Right hindlimb (tissue), 1 donor: Measurements from ENCODE around the gene THBS2.
"Not testable (repeated sequence)": the region's sequence is repeated elsewhere in the genome, so short reads cannot be mapped to it uniquely, and the experiment has no call there.

Source experiments
- DNase-seq: peaks from one replicate; pipeline ENCODE4 v3.0.0-alpha.2; 2018

The THBS2 gene

DNA sequence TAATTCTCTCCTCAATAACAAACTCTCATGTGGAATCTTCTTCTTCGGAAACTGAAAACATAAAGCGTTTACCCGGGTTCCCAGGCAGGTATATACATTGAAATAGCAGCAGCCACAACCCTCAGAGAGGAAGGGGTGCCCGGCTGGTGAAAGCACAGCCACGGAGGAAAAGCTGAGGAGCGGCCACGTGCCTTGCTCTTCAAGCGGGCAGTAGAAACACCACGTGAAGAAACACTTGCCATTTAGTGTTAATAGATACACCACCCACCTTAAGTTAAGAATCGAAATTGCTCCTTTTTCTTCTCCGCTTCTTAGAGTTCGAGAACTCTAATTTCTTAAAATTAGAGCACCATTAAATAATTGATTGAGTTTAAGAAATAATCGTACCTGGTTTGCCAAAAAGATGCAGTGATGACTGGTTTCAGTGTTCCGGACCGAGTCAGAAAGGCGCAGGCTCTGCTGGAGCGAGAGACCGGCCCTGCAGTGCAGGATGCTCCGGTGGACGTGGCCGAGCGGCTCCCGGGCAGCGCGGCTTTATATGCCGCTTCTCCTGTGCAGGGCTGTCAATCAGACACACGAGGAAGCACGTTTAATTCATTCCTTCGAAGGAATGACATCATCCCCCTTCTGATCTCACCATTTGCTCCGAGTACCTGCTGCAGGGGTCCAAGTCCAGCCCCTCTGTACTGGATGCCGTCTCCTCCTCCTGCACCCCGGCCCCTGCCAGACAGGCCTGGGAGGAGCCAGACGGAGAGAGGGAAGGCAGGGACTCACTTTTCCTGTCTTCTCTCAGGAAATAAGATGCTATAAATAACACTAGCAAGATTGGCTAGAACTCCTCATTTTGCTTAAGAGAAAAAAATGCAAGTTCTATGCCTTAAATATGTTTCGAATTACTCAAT is at the start of gene THBS2:
Gene THBS2, minus strand, starts transcription at position 510 of the 902 bp plus-strand sequence. CDS start 3,062 bp downstream, outside the sequence.
- DNase-seq: peak; percentile 96

DNA sequence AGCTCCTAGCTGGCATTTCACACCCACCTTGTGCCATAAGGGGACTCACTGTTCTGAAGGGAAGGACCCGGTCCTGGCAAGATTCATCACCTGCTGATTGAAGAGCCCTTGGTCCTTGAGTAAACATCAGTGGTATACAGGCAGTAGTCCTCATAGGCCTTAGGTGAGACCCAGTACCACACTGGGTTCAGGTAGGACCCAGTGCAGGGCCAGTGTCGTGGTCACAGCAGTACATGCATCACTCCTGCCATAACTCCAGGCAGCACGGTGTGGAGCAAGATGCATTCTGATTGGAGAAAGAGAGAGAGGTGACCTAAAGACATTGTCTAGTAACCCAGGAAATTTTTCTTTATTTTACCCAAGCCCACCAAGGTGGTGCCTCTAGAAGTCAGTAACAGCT is 49.1 kb upstream of the THBS2 start:
- DNase-seq: no peak

DNA sequence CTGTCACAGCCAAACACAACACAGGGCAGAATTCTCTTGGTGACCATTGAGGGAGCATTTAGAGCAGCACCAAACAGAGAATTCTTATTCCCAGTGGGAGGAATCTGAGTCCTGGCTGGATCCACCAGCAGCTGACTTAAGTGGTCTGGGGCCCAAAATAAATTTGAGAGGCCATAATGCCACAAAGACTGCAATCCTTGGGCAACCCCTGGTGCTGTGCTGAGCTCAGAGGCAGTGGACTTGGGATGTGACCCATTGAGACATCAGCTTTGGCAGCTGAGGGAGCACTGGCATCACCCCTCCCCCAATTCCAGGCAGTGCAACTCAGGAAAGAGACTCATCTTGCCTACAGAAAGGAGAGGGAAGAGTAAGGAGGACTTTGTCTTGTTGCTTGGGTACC is 48.6 kb upstream of the THBS2 start:
- no peak for DNase-seq

DNA sequence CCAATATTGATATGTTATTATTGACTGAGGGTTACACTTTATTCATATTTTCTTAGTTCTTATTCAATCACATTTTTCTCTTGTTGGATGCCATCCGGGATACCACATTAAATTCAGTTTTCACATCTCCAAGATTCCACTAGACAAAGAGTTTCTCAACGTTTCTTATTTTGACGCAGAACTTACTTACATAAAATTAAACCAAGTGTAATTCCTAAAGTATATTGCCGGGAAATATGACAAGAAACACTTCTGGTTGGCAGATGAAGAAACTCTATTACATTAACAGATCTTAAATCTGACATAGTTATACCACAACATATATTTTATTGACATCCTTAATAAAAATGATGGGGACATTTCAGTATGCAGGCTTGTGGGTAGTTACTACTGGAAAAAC is 47.3 kb upstream of the THBS2 start:
- no peak for DNase-seq

DNA sequence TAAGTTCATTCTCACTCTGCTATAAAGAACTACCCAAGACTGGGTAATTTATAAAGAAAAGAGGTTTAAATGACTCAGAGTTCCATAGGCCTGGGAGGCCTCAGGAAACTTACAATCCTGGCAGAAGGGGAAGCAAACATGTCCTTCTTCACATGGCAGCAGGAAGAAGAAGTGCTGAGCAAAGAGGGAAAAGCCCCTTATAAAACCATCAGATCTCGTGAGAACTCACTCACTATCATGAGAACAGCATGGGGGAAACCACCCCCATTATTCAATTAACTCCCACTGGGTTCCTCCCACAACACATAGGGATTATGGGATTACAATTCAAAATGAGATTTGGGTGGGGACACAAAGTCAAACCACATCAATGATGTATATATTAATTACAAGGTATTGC is 45.0 kb upstream of the THBS2 start:
- DNase-seq: not testable (repeated sequence)

DNA sequence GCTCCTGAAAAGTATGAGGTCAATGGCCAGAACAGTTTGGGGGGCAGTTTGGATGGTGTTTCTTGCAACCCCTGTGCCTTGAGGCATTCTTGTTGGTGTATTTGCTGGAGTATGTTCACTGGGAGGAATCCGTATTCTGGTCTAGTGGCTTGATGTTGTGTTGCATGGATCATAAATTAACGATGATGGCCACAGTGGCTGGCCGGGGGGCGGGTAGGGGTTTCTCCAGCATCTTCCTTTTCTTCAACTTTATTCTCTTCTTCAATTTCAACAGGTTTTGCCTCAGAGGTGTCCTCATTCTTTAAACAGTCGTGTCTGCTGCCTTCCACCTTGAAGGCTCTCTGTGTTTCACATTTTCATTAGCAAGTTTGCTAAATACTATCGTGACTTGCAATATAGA is 43.0 kb upstream of the THBS2 start:
- no peak for DNase-seq

DNA sequence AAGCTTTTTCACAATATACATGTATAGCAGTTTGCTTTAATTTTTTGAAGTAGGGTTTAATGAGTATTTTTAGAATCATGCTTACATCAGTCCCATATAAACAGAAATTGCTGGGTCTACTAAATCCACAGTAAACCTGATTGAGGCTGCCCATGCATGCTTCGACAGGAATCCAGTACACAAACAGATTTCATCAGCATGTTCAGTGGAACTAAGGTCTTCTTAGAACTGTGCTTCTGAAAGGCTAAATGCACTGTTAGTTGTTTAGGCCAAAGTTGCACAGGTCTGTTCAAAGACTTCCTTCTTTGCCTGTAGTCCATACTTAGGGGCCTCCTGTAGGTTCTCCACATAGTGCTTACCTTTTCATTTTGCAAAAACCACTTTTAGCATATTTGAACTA is 42.5 kb upstream of the THBS2 start:
- no peak for DNase-seq

DNA sequence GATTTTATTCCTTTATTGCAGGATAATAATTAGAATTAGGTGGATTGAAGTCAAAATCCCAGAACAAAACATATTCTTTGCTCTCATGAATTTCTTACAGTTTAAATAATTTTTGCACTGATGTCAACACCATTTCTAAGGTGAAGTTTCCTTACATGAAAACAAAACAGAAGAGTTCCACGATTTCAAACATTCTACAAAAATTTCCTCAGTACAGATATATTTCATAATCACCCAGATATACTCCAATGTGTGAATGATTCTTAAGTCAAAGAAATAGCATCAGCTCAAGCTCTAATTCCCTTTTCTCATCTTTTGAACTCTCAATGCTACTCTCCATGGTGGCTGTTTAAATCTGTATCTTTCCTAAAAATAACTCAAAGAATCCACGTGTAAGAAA is 39.5 kb upstream of the THBS2 start:
- no peak for DNase-seq

DNA sequence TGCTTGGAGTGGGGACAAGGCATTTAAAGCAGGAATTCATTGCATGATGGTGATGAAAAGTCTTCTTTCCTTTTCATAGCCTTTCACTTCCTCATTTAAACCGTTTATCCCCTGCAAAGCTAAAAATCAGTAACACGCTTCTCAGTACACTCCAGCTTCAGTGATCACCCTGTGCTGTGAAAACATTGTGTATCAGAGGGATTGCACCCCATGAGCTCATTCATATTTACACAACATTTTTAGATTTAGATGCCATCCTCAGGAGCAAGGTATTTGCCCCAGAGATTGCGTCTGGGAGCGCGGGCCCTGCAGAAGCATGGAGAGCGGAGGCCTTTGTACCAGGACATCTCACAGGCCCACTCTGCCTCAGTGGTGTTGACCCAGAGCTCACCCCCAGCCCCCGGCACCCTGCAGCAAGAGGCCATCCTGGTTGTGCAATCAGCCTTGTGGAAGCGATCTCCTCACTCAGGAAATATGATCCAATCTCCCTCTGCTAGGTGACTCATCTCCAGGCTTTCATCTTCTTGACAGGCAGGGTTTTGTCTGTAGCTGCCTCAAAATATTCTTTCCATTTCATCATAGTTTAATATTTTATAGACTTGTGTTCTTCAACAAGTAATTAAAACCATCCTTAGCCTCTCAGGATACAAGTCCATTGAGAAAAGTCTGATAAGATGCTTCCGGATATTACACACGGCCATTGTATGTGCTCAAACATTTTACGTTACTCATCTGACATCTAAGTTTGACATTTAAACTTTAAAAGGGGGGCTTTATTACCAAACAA is 38.9 kb upstream of the THBS2 start:
- DNase-seq: no peak

DNA sequence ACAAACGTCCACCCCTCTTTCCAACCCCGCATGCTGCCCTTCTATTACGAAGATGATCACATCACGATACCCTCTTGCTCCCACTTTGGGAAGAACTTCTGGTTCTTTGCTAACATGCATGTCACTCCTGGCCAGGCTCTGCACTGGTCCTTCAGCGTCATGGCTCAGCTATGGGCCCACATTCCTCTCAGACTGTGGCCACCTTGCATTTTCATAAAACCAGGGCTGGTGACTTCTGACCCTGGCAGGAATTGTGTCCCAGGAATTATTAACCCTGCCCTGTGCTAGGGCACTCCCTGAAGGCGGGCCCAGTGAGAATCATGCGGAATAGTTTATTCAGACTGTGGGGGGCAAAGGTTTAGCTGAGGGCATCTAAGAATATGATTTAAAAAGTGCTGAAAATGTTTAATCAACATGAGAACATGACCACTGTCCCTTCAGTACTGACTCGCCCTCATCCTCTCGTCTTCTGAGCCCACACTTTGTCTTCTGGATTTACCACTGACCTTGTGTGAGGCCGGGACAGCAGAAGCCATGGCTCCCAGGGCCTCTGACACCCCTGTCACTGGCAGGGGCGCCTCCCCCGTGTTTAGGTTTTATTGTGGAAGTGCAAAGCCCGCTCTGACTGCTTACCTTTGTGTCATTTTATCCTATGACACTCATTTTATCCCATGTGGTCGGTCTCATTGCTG is 38.1 kb upstream of the THBS2 start:
- DNase-seq: no peak

DNA sequence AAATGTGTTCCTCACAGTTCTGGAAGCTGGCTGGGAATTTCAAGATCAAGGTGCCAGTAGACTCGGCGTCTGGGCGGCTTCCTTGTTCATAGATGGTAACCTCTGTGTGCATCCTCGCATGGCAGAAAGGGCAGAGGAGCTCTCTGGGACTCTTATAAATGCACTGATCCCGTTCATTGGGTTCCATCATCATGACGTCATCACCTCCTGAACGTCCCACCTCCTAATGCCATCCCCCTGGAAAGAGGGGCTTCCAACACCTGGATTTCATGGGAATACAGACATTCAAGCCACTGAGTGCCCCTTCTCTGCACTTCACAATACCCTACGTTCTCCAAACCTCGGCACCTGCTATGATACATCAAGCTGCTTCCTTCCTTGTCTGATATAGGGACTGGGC is 37.5 kb upstream of the THBS2 start:
- DNase-seq: no peak

DNA sequence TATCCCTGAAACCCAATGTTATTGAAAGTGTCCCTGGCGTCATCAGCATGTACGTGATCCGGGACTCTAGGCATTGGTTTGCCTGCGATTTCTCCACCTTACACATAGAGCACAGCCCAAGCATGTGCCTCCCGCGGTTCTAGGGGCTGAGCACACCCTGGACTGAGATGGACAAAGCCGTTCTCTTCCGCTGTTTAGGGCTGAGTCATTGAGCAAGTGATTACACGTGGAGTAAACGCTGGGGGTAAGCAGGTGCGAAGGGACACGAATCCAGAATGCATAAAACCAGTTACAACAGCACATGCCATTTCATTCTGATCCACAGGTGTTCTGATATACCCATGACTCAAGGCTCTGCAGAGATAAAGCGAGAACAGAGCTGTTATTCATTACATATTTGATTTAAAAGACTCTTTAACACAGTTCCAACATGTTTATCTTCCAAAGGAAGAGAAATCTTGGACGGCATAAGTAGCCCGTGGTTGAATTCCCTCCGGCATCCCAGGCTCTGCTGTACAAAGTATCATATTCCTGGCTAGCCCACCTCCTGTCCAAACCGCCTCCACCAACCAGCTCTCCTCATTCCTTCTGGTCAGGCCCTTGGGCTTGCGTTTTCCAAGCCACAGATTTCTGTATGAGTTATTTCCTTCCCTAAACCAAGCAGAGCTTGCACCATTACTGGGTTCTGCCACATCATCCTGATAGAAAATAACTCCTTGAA is 36.1 kb upstream of the THBS2 start:
- DNase-seq: peak; percentile 70

DNA sequence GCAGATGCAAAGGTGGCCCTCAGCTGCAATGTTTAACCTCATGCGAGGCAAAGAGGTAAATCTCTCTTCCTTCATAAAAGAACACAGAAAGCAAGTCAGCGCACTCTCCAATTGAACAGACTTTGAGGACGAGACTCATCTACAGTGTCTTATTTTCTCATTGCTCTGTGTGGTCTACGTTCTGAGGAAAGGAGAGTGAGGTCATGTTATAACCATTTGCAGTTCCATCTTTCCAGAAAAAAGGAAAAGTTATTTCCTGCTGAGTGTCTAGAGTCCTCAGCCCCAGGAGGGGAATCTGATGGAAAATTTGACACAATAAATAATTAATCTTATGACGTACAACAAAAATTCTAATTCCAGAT is 35.6 kb upstream of the THBS2 start:
- no peak for DNase-seq

DNA sequence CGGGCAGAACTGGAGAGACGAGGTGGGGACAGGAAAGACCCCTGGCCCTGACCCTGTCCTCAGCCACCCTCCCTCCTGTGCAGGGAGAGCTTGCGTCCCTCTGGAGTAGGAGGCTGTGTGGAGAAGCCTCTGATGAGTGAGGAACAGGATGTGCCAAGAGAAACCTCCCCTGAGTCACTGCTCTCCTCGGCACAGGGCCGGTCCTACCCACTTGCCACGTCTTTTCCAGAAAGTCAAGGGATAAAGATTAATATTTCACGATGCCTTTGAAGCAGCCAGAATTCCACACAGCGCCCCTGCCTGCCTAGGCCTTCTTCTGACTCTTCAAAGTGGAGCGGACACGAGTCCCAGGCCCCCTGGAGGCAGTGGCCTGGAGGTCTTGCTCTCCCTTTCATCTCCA is 34.9 kb upstream of the THBS2 start:
- DNase-seq: no peak

DNA sequence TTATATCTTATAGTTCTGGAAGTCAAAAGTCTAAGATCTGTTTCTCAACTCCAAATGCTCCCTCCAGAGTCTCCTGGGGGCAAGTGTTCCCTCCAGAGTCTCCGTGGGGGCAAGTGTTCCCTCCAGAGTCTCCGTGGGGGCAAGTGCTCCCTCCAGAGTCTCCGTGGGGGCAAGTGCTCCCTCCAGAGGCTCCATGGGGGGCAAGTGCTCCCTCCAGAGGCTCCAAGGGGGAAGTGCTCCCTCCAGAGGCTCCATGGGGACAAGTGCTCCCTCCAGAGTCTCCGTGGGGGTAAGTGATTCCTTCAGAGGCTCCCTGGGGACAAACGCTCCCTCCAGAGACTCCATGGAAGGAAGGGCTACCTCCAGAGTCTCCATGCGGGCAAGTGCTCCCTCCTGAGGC is 34.0 kb upstream of the THBS2 start:
- DNase-seq: no peak

DNA sequence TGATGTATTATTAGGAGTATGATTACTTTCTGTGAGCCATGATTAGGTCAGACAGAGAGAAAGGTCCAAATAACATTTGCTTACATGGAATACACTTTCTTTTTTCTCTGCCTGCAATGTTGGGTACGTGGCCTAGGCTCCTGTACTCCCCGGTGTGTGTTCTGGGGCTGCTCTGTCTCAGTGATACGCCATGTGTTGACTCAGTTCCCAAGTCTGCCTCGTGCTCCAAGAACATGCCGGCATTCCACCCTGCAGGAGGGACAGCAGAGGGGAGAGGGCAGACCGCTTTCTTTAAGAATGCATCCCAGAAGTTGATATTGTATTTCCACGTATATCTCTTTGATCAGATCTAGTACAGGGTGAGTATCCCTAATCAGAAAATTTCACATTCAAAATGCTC is 33.3 kb upstream of the THBS2 start:
- no peak for DNase-seq

DNA sequence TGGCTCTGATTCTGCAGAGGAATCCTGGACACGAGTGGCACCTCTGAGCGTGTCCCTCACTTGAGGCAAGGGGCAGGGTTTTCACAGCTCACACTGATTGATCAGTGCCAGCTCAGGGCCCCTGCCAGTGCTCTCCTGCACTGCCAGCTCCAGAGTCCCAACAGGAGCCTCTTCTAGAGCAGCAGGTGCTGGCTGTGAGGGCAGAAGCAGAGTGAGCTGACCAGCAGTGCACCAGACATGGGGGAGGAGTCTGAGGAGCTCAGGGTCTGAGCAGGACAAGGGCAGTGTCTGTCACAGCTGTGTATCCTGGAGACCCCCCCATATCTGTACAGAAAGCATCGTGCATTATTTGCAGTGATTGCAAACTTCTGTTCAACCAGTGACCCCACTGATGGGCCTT is 31.5 kb upstream of the THBS2 start:
- DNase-seq: no peak

DNA sequence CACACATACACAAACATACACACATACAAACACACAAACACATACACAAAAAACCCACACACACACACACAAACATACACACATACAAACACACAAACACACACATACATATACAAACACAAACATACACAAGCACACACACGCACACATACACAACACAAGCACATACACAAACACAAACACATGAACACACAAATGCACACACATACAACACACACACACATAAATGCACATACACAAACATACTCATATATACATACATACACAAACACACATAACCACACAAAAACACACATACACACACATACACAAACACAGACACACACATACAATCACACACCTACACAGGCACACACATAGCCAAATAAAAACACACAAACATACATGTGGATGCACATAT is 30.3 kb upstream of the THBS2 start:
- DNase-seq: no peak

DNA sequence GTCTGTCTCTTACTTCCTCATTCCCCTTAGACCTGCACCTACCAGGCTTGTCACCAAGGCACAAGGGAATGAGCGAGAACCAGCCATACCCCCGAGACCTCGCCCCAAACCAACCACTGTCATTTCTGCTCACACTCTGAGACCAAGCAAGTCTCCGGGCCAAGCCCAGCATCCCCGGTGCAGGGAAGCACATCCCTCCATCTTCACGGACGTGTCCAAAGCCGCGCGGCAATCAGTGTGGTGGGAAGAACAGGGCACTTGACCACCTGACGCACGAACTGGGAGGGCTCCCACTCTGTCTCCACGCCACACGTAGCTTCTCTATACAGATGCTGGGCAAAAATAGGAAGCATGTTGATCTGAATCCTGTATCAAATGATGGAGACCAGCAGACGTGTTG is 28.4 kb upstream of the THBS2 start:
- no peak for DNase-seq

DNA sequence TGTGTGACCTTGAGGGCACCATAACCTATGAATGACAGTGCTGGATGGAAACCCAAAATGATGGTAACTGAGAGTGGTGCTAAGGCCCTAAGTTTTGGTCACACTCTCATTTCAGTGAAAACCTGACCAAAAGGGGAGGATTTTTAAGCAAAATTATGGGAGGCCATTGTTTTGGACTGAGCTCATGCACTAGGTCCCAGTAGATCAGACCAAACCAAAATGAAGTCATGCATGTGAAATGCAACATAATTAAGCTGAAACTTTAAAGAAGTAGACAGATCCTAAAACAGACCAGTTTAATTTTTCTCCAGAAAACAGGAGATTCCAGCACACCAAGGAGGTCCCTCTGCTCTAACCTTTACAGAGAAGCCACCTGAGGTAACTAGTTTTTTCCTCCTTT is 24.0 kb upstream of the THBS2 start:
- no peak for DNase-seq

DNA sequence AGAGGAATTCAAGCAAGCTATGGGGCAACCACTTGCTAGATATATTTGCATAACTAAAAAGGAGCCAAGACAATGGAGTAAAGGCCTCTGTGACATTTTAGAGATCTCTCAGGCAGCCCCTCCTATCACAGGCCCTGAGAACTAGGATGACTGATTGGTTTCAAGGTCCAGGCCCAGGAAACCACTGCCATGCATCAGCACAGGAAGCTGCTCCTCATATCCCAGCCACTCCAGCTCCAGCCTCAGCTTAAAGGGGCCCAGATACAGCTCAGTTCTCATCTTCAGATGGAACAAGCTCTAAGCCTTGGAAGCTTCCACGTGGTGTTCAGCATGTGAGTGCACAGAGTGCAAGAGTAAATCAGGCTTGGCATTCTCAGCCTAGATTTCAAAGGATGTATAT is 21.1 kb upstream of the THBS2 start:
- DNase-seq: no peak

DNA sequence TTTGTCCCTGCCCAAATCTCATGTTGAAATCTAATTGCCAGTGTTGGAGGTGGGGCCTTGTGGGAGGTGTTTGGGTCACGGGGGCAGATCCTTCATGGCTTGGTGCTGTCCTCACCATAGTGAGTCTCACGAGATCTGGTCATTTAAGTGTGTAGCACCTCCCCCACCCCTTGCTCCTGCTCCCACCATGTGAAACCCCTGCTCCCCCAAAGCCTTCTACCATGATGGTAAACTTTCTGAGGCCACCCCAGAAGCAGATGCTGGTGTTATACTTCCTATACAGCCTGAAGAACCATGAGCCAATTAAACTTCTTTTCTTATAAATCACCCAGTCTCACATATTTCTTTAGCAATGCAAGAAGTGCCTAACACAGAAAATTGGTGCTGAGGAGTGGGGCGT is 19.9 kb upstream of the THBS2 start:
- DNase-seq: no peak

DNA sequence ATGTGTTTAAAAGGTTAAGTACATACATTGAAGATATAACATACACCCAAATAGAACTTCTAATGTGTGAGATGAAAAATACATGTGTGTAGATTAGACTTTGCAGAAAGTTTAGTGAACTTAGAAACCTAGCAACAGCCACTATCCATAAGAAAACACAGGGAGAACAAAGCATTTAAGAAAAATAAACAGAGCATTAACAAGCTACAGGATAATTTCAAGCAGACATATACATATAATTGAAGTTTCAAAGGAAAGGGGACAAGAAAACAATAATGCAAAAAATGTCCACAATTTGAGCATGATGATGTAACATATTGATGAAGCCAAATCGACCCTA is 18.2 kb upstream of the THBS2 start:
- no peak for DNase-seq
